GM18508 (cell line): Measurements from ENCODE around the gene ITGB7.

Source experiments
- ATAC-seq: cut with Tn5 transposase; IDR thresholded peaks from one replicate; pipeline ENCODE4 v1.9.1; 2021; ENCODE audit warnings: moderate number of reproducible peaks; ENCODE audit not compliant: insufficient read depth, unreplicated experiment

The ITGB7 gene, protein sequence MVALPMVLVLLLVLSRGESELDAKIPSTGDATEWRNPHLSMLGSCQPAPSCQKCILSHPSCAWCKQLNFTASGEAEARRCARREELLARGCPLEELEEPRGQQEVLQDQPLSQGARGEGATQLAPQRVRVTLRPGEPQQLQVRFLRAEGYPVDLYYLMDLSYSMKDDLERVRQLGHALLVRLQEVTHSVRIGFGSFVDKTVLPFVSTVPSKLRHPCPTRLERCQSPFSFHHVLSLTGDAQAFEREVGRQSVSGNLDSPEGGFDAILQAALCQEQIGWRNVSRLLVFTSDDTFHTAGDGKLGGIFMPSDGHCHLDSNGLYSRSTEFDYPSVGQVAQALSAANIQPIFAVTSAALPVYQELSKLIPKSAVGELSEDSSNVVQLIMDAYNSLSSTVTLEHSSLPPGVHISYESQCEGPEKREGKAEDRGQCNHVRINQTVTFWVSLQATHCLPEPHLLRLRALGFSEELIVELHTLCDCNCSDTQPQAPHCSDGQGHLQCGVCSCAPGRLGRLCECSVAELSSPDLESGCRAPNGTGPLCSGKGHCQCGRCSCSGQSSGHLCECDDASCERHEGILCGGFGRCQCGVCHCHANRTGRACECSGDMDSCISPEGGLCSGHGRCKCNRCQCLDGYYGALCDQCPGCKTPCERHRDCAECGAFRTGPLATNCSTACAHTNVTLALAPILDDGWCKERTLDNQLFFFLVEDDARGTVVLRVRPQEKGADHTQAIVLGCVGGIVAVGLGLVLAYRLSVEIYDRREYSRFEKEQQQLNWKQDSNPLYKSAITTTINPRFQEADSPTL

DNA sequence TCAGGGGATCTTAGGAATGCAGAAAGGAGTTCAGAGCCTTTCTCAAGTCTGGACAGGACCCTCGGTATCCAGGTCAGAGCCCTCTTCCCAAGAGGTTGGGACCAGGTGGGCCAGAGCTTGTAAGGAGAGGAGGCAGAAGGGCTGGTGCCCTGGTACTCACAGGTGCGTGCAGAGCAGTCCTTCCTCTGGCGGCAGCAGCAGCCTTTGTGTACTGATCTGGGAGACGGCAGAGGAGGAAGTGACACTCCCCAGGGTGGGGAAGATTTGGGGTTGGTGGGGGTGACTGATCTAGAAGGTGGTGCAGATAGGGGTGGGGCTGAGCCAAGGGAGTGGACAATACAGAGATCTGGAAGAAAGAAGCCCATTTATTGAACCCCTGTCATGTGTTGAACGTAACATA is at the start of gene ITGB7:
TSS of gene ITGB7 (minus strand) at position 210 of the 400 bp plus-strand sequence. CDS start 6,808 bp downstream, outside the sequence.
- no peak for ATAC-seq

DNA sequence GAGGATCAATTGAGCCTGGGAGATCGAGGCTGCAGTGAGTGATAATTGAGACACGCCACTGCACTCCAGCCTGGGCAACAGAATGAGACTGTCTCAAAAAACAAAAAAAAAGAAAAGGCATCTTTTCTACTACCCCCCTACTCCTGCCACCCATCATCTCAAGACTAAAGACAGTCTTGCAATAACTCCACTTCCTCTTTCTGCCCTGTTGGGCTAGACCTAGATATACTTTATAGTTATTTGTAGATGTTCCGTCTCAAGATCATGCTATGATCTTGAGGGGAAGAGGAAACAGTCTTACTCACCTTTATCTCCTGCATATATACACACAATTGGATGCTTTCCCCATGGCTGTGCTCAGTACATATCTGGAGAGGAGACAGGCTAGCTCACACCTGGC is 48.9 kb upstream of the ITGB7 start:
- ATAC-seq, result no peak

DNA sequence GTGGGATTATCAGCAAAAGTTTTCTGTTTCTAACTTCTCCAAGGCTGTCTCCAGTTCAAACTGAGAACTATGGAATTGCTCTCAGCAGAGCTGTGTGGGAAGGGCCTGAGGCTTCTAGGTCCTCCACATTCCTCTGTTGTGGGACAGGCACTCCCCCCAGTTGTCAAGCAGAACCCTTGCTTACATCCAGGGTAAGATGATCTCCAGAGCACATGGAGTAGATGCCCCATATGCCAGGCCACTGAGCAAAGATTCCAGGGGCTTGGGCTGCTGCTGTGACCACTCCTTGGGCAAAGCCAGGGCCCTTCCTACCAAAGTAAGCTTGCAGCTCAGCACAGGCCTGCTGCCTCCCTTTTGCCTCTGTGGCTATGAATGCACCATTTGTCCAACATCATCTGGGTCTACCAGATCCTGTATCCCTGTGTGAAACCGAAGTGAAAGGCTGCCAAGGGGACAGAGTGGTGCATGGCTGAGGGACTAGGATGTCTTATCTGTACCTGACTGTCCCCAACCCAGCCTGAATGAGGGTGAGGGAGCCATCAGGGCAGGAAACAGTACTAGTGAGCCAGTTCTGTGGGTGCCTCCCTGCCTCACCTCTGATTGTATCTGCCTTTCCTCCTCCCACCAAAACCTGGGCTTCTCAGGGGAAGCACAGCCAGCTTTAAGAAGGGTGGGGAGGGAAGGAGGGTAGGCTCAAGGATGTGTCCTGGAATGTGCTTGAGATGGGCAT is 47.9 kb upstream of the ITGB7 start:
- ATAC-seq, result no peak

DNA sequence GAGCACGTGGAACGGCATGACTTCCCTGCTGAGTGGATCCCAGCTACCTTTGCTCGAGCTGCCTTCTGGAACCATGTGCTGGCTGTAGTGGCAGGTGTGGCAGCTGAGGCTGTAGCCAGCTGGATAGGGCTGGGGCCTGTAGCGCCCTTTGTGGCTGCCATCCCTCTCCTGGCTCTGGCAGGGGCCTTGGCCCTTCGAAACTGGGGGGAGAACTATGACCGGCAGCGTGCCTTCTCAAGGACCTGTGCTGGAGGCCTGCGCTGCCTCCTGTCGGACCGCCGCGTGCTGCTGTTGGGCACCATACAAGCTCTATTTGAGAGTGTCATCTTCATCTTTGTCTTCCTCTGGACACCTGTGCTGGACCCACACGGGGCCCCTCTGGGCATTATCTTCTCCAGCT is 46.2 kb upstream of the ITGB7 start:
- no peak for ATAC-seq

DNA sequence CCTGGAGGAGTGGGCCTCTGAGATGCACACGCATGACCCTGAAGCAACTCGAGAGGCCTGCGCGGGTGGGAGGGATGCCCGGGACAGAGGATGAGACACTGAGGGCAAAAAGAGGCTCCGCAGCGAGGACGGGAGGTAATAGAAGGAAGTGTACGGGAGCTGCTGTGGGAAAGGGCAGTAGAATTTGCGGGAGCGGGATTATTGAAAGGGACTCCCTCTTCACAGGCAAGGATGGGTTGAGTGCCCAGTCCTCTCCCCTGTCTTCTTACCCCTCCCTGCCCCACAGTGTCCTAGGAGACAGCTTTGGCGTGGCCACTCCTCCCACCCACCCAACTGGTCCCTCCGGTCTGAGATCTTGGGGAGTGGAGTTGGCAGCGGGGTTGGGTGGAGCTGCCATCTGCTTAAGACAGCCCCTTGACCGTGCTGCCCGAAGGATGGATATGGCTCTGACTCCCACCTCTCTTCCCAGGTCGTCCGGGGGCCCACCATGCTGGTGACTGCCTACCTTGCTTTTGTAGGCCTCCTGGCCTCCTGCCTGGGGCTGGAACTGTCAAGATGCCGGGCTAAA is 45.4 kb upstream of the ITGB7 start:
- no peak for ATAC-seq

DNA sequence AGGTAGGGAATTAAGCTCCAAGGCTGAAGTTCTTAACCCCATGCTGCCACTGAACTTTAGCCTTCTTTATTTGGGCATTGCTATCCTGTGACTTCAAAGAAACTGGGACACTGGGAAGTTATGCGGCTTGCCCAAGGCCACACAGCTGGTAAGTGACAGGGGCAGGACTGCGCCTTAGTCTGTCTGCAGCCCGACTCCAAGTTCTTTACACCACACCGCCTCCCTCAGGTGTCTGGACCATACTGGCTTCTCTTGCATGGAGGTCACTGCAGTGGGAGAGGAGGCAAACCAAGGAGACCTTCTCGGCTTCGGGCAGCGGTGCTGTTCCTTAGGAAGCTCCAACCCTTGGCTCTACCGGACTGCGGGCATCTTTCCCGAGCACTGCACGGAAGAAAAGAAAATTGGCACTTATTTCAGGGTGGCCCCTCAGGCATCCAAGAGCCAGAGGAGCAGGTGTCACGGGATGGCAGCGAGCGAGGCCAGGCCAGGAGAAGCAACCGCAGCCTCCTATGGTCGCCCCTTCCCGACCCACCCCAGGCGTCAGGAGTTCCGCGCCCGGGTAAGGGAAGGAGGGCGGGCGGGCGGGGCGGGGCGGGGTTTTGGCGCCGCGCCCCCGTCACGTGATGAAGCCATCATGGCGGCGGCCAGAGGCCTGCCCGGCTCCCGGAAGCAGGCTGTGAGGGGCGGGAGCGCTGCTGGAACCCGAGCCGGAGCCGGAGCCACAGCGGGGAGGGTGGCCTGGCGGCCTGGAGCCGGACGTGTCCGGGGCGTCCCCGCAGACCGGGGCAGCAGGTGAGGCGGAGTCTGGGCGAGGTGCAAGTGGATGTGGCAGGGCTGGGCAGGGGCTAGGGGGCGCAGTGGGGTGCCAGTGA is 44.7 kb upstream of the ITGB7 start:
- no peak for ATAC-seq

DNA sequence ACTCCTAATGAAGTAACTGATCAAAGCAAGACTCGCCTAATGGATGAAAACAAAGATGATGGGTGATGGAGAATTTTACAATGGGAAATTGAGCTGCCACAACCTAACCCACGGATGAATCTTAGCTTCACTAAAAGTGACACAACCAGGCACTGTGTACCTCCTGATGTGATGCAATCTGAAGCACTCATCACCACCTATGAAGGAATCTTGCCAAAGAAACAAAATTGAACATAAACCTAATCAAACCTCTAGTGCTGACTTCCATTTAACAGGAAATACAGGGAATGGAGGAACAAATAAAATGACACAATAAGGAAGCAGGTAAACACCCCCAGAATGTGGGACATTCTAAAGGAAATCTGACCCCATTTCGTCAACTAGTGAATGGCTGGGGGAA is 38.2 kb upstream of the ITGB7 start:
- no peak for ATAC-seq

DNA sequence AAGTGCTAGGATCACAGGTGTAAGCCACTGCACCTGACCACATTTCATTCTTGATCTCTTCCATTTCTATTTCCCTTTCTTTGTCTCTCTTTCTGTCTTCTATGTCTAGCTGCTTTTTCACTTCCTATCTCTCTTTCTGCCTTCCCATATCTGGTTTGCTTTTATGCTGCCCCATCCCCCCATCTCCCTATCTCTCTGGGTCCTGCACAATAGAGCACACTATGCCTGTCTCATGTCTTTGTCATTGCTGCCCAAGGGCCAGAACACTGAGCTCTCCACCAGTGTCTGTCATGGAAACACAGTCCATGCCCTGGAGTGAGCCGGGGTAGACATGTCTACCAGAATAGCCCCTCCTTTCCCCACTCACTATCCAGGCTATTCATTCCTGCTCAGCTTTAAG is 37.3 kb upstream of the ITGB7 start:
- ATAC-seq, result no peak

DNA sequence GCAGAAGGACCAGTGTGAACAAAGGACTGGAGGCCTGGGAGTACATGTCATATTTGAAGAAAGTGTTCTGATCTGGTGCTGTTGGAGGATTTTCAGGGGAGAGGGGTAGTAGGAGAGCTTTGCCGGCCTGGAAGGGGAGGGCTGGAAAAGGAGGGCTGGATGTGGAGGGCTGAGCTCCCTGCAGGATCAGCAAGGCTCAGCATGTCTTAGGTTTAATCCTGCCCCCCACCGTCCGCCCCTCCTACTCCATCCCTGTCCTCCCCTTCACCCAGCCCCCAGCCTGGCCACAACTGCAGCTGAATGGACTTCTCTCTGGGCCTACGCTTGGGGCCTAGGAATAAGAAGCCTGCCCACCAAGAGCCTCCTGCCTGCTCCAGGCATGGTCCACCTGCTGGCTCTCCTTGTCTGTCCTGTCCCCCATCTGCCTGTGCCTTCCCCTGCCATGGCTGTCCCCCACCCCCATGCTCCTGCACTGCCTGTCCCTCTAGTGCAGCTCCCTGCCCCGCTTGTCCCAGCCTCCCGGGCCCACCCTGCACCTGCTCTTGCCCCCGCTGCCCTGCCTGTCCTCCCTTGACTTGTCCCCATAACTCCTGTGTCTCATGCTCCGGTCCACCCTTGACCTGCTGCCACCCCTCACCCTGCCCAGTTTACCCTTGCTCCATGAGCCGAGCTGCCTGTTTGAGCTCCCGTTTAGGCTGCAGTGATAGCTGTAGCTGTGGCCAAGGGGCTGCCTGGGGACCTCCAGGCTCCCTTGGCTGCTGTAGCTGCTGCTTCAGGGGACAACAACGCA is 34.8 kb upstream of the ITGB7 start:
- no peak for ATAC-seq

DNA sequence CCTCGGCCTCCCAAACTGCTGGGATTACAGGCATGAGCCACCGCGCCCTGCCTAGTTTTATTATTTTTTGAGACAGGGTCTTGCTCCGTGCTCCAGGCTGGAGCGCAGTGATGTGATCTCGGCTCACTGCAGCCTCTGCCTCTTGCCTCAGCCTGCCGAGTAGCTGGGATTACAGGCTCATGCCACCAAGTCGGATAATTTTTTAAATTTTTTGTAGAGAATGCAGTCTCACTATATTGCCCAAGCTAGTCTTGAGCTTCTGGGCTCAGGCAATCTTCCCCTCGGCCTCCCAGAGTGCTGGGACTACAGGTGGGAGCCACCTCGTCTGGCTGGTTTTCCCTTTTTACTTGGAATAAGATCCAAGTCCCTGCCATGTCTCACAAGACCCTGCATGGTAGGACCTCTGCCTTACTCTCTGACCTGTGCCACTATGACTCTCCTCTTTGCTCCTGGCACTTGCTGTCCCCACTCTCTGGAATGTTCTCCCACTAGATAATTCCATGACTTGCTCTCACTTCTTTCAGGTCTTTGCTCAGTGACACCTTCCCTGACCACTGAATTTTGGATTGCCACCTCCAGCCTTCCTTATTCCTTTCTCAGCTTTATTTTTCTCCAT is 32.7 kb upstream of the ITGB7 start:
- ATAC-seq, result no peak

DNA sequence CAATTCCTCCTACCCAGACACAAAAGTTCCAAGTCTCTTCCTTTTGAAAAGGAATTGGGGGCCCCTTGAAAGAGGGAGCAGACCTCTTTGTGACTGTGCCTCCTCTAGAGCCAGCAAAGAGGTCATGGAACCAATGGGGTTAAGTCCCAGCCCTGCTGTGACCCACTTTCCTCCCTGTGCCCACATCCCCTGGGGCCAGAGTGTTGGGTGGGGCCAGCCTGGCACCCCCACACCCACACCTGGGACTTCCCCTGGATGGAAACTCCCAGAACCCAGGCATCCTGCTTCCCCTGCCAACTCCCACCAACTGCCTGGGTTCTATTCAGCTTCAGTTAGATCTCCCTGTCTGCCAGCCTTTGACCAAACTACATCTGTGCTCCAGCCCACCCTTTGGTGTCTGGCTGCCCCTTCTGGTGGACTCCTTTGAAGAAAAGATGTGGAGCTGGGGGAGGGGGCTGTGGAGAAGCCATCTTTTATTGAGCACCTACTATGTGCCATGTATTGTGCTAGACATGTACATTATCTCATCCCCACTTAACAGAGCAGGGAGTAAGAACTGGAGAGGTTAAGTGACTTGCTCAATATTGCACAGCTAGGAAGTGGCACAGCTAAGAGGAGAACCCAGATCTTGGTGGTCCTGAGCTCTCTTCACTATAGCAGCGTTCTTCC is 29.5 kb upstream of the ITGB7 start:
- no peak for ATAC-seq

DNA sequence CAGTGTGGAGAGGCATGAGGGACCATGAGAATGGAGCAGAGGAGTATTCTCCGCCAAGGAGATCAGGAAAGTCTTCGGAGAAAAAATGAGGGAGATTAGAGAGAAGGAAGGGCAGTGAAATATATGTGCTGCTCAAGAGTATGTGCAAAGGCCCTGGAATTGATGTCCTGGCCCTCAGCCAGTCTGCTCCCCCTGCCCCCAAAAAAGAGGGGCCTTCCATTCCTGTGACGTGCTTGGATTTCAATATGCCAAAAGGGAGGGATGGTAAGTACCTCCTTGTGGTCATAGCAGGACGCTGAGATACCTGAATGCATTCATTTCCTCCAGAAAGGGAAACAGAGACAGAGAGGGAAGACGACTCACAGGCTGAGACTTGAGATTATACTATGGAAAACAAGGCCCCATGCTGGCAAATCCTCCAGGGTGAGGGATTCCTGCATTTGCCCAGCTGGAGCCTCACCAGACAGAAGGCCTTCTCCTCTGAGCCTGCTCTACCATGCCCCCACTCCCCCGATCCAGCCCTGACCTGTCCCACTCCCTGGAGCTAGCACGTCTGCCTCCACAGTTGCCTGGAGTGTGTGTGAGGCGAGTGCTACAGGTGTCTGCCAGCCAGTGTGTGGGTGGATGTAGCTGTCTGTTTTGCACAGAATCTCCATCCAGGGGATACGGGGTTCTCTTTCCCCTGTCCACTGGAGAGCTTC is 28.8 kb upstream of the ITGB7 start:
- ATAC-seq, result no peak

DNA sequence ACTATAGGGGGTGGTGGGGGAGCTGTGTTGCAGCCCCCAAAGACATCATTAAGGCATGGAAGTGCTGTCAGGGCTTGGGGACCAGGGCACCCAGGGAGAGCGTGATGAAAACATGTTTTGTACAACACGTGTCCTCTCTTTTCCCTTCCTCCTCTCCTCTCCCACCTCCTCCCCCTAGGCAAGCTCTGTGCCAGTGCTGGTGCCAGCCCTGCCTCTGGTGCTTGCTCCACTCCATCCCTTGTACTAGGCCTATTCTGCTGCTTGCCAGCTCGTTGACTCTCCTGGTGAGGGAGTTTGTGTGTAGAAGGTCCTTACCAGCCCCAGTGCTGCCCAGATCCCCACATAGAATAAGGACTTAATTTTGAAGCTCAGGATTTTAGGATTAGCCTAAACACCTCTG is 28.1 kb upstream of the ITGB7 start:
- no peak for ATAC-seq

DNA sequence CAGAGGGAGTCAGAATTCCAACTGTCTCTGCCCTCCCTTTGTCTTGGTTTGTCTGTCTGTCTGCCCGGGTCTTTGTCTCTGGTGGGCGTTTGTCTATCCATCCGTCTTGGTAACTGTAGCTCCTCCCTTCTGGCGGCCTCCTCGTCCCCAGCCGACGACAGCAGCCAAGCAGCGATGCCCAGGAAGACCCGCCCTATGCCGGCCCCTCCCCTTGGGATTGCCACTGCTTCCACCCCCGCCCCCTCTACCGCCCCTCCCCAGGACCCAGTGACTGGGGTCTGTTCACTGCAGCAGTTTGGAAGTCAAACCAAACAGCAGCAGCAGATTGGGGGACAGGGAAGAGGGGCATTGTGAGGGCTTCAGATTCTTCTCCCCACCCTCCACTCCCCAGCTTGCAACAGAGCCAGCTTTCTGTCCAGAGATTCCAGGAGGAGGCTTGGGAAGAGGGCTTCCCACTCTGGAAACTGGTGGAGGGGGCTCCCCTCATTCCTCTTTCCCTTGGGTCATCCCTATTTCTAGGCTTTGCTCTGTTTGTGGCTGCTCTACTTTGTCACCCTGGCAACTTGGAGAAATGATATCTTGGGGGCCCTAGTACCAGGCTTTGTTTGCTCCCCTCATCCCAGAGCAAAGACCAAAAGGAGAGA is 27.3 kb upstream of the ITGB7 start:
- no peak for ATAC-seq

DNA sequence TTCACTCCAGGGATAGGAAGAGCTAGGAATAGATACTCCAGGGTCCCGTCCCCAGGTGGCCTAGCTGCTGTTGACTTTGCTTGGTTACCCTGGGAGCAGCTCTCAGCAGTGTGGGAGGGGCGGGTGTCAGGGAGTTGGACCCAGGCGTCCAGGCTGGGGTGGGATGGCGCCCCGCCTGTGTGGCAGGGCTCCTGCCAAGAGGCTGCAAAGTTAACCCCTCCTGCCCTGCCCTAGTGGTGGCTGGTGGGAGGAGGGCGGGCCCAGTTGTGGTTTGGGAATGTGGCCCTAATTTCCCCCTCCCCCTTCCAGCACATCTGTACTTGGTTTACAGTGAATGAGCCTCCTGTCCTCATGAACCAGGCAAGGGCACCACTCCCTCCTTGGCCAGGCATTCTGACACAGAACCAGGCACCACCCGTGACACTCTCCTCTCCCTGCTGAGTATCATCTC is 26.6 kb upstream of the ITGB7 start:
- ATAC-seq, result no peak

DNA sequence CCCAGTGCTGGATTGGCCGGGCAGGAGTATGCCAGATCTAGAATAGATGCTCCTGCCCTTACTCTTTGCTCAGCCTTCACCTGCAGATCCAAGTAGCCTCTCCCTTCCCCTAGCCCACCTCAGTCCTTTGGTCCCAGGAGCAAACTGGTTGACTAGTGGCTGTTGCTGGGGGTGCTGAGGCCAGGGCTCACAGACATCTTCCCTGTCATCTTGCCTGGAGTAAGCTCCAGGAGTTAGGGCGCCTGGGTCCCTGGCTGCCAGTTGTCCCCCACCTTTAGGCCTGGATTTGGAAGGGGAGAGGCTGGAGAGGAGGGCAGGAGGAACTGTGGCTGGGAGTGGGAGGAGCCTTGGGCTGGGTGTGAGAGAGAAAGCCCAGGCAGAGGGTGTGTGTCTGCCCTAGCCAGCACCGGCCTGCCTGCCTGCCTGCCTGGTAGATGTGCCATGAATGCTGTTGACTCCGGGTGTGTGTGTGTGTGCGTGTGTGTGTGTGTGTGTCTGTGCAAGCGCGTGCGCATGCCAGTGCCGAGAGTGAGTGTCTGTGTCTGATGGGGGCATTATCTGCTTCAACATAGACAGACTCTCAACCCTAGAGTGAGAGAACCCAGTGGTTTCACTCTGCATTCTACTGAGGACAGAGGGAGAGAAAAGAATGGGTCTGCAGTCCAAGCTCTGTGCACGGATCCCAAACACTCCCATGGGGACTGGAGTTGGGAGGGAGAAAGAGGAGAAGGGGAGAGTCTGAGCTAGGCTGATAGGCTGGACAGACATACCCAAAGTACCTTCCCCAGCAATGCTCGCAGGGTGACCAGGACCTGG is 25.8 kb upstream of the ITGB7 start:
- ATAC-seq, result no peak
